ENCODE results near the gene CPT1A. TPM values are rescaled to one million over a fixed set of nuclear protein-coding genes. Genes with fewer than 3 reads are reported as not detected.

CPT1A gene
- total RNA-seq, 2 experiments from 2014 or later, result 15.3 to 16.1 TPM

DNA sequence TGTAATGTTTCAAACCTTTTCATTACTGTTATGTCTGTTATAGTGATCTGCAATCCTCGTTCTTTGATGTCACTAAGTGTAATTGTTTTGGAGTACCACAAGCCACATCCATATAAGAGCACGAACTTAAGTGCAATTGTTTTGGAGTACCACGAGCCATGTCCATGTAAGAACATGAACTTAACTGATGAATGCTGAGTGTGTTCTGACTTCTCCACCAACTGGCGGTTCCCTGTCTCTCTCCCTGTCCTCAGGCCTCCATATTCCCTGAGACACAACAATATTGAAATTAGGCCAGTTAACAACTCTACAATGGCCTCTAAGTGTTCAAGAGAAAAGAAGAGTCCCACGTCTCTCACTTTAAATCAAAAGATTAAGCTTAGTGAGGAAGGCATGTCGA, 113.9 kb downstream of the CPT1A start:
- no peaks in the 10 kb centered on the region for H3K27me3 Mint-ChIP-seq (ENCODE audit: low read depth)
- no peaks in the 10 kb centered on the region for H3K36me3 Mint-ChIP-seq (ENCODE audit: low read depth)
- intact Hi-C loops (cut with micrococcal nuclease), result no loop called here
- no peaks in the 10 kb centered on the region for H3K9me3 Mint-ChIP-seq
- no peak for DNase-seq
- CTCF ChIA-PET, result no interaction called here
- H3K4me1 Mint-ChIP-seq (ENCODE audit: low read depth), result no peaks in the 10 kb centered on the region
- H3K27ac Mint-ChIP-seq, result no peak overlapping the region
- no peak overlapping the region for H3K4me3 Mint-ChIP-seq

DNA sequence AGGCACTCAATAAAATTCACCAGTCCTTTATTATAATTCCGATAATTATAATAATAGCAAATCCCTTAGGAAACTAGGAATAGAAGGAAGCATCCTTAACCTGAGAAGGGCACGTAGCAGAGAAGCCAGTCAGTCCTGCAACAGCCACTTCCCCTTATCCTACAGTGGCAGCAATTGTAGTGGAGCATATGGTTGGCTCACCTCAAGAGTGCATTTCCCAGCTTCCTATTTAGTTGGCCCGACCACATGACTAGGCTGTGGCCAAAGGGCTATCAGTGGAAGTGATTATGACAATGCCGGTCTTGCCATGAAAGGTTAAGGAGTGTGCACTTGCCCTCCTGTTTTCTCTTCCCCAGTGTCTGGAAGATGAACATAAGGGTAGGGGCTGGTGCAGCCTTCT, 117.4 kb downstream of the CPT1A start:
- H3K36me3 Mint-ChIP-seq (ENCODE audit: low read depth), result peaks cover 8% of the 10 kb centered on the region
- CTCF ChIA-PET, result no interaction called here

DNA sequence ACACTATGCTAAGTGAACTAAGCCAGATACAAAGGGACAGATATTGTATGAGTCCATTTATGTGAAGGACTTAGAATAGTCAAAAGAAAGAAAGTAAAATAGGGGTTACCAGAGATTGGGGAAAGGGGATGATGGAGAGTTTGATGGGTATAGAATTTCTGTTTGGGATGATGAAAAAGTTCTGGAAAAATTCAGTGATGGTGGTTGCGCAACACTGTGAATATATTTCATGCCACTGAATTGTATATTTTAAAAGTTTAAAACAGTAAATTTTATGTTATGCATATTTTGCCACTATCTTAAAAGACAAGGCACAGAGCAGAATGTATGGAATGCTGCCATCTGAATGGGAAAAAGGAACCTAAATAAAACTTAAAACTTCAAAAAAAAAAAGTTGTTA, 119.6 kb downstream of the CPT1A start:
- no peak for DNase-seq
- intact Hi-C loops (cut with micrococcal nuclease), result no loop called here
- Mint-ChIP-seq H3K4me1 (ENCODE audit: low read depth) (no peaks in the 10 kb centered on the region), H3K27me3 (ENCODE audit: low read depth) (no peaks in the 10 kb centered on the region), H3K9me3 (peaks cover 14% of the 10 kb centered on the region), H3K4me3 (no peak overlapping the region), H3K27ac (no peak overlapping the region), H3K36me3 (ENCODE audit: low read depth) (peaks cover 11% of the 10 kb centered on the region)
- CTCF ChIA-PET, result no interaction called here

More for the DNA sequence above, 117.4 kb downstream of the CPT1A start:
- H3K27me3 Mint-ChIP-seq (ENCODE audit: low read depth), result no peaks in the 10 kb centered on the region
- no peak overlapping the region for H3K27ac Mint-ChIP-seq
- intact Hi-C loops (cut with micrococcal nuclease), result no loop called here
- no peaks in the 10 kb centered on the region for H3K4me1 Mint-ChIP-seq (ENCODE audit: low read depth)
- no peak overlapping the region for H3K4me3 Mint-ChIP-seq
- peaks cover 10% of the 10 kb centered on the region for H3K9me3 Mint-ChIP-seq
- no peak for DNase-seq

DNA sequence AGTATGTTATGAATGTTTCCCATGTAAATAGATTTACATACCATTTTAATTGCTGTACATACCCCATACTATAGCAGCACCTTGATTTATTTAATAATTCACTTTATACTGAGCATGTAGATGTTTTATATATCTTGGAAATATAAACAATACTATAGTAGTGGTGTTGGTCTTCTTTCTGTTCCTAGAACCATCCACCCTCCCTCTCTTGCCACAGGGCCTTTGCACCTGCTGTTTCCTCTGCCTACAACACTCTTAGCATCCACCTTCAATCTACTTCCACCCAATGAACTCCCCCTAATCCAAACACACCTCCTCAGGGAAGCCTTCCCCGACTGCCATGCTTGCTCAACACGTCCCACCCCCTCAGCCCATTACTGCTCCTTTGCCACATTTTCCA, 120.6 kb downstream of the CPT1A start:
- no peak for DNase-seq
- no peak overlapping the region for H3K4me3 Mint-ChIP-seq
- H3K36me3 Mint-ChIP-seq (ENCODE audit: low read depth), result peaks cover 11% of the 10 kb centered on the region
- H3K27me3 Mint-ChIP-seq (ENCODE audit: low read depth), result no peaks in the 10 kb centered on the region
- CTCF ChIA-PET, result no interaction called here
- H3K9me3 Mint-ChIP-seq, result peaks cover 14% of the 10 kb centered on the region
- H3K4me1 Mint-ChIP-seq (ENCODE audit: low read depth), result no peaks in the 10 kb centered on the region
- intact Hi-C loops (cut with micrococcal nuclease), result no loop called here
- H3K27ac Mint-ChIP-seq, result no peak overlapping the region

DNA sequence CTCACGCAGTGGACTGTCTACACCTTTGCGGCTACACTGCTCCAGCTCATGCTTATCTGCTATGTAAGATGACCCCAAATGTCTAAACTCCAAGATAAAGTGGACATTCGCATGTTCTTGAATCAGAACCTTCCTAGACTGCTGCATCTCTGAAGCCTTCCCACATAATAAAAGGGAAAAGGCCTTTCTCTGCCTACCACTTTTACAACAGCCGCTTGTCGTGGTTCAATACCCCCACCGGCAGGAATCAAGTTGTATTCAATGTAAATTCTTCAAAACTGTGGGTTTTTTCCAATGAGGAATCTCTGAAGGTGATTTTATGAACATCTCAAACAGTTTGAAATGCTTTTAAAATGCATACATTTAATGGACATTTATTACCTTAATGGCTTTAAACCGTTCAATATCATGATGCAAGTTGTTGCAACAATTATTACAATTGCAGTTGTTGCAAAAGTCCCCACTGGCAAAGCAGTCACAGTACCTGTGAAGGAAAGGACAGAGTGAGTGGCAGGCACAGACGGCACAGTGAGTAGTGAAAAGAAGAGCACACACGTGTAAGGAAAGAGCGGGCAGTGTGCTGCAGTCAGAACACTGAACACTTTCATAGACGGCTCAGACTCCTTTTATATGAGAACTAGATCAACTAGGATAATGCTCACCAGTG, 126.1 kb downstream of the CPT1A start:
- DNase-seq, result no peak
- Mint-ChIP-seq H3K27ac (no peak overlapping the region), H3K4me3 (no peak overlapping the region), H3K27me3 (ENCODE audit: low read depth) (no peaks in the 10 kb centered on the region), H3K4me1 (ENCODE audit: low read depth) (no peaks in the 10 kb centered on the region), H3K36me3 (ENCODE audit: low read depth) (peaks cover 11% of the 10 kb centered on the region), H3K9me3 (peaks cover 14% of the 10 kb centered on the region)
- CTCF ChIA-PET, result no interaction called here
- intact Hi-C loops (cut with micrococcal nuclease), result no loop called here

DNA sequence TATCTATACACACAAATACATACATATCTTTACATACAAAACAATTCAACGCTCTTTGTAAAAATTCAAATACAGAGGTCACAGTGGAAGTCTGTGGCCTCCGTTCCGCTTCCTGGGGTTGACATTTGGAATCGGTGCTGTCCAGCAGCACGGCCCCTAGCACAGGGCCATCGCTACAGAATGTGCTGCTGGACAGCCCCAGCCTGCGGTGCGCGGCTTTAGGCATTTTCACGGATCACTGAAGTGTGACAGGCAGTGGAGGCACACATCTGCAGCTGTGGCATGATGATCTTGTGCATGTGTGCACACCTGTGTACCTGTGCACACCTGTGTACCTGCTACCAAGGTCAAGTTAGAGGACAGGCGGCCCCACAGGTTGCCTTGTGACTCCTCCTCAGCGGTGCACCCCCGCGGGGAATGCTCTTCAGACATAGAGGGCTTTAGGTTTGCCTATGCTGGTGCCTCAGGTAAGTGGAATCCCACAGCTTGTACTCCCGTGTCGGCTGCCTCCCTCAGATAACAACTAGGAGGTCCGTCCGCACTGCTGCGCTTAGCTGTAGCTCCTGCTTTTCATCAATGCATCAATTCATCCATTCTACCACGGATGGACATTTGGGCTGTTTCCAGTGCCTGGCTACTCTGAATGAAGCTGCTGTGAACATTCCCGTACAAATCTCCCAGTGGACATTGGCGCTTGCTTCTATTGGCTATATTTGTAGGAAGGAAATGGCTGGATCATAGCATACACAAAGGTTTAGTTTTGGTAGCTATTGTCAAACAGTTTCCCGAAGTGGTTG, 127.5 kb downstream of the CPT1A start:
- CTCF ChIA-PET, result no interaction called here
- H3K4me1 Mint-ChIP-seq (ENCODE audit: low read depth), result no peaks in the 10 kb centered on the region

DNA sequence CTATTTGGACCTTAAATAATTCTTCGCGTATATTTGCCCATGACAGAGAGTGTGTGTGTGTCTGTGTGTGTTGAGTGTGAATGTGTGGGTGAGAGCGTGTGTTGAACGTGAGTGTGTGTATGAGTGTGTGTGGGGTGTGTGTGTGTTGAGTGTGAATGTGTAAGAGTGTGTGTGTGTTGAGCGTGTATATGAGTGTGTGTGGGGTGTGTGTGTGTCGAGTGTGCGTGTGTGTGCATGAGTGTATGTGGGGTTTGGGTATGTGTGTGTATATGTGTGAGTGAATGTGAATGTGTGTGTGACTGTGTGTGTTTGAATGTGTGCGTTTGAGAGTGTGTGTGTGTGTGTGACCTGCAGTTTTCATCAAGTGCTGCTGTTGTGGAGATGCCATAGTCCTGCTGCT, 130.6 kb downstream of the CPT1A start:
- H3K27ac Mint-ChIP-seq, result no peak overlapping the region
- no peak for DNase-seq
- H3K4me3 Mint-ChIP-seq, result no peak overlapping the region
- intact Hi-C loops (cut with micrococcal nuclease), result no loop called here
- no peaks in the 10 kb centered on the region for H3K4me1 Mint-ChIP-seq (ENCODE audit: low read depth)
- H3K36me3 Mint-ChIP-seq (ENCODE audit: low read depth), result no peaks in the 10 kb centered on the region
- H3K27me3 Mint-ChIP-seq (ENCODE audit: low read depth), result no peaks in the 10 kb centered on the region
- CTCF ChIA-PET, result no interaction called here
- H3K9me3 Mint-ChIP-seq, result no peaks in the 10 kb centered on the region

More for the DNA sequence above, 127.5 kb downstream of the CPT1A start:
- DNase-seq, result no peak
- Mint-ChIP-seq H3K36me3 (ENCODE audit: low read depth) (peaks cover 3% of the 10 kb centered on the region), H3K27ac (no peak overlapping the region), H3K4me3 (no peak overlapping the region), H3K27me3 (ENCODE audit: low read depth) (no peaks in the 10 kb centered on the region), H3K9me3 (peaks cover 3% of the 10 kb centered on the region)
- intact Hi-C loops (cut with micrococcal nuclease), result no loop called here

DNA sequence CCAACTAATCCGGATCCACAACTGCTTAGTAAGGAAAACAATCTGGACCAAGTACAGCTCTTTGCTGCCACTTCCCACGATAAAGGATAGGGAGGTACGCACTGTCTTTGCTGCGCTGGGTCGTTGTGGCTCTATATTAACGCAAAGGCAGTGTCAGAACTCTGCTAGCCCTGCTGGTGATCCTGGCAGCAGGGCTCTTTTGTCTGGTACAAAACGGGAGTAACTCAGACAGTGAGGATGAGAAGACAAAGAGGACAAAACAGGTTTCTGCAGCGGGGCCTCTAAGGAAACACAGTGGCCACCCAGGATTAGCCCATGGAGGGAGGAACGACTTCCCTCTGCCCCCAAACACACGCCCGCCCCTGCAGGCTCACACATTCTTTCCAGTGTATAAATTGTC, 131.3 kb downstream of the CPT1A start:
- H3K27ac Mint-ChIP-seq, result no peak overlapping the region
- intact Hi-C loops (cut with micrococcal nuclease), result no loop called here
- no peaks in the 10 kb centered on the region for H3K27me3 Mint-ChIP-seq (ENCODE audit: low read depth)
- H3K4me3 Mint-ChIP-seq, result no peak overlapping the region
- no peaks in the 10 kb centered on the region for H3K4me1 Mint-ChIP-seq (ENCODE audit: low read depth)
- no peaks in the 10 kb centered on the region for H3K36me3 Mint-ChIP-seq (ENCODE audit: low read depth)
- no peak for DNase-seq
- H3K9me3 Mint-ChIP-seq, result no peaks in the 10 kb centered on the region
- CTCF ChIA-PET, result no interaction called here

DNA sequence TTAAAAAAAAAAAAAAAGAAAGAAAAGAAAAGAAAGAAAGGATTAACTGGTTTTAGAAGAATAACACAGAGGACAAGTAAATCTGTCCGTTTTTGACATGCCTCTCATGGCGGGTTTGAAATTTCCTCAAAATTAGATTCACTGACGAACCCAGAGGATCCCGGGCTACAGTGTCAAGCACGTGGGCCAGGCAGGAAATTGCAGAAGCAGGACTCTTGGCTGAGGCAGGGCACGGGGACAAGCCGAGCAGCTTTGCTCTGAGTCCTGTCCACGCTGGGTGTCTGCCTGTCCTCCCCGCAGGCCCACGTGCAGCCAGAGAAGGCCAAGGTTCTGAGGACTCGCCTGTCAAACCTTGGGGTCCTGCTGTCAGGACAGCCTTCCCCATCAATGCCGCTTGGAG, 132.7 kb downstream of the CPT1A start:
- H3K27me3 Mint-ChIP-seq (ENCODE audit: low read depth), result no peaks in the 10 kb centered on the region
- no peak overlapping the region for H3K4me3 Mint-ChIP-seq
- no peak overlapping the region for H3K27ac Mint-ChIP-seq
- intact Hi-C loops (cut with micrococcal nuclease), result no loop called here
- H3K9me3 Mint-ChIP-seq, result no peaks in the 10 kb centered on the region
- DNase-seq, result no peak
- H3K4me1 Mint-ChIP-seq (ENCODE audit: low read depth), result no peaks in the 10 kb centered on the region
- H3K36me3 Mint-ChIP-seq (ENCODE audit: low read depth), result no peaks in the 10 kb centered on the region
- CTCF ChIA-PET, result no interaction called here

DNA sequence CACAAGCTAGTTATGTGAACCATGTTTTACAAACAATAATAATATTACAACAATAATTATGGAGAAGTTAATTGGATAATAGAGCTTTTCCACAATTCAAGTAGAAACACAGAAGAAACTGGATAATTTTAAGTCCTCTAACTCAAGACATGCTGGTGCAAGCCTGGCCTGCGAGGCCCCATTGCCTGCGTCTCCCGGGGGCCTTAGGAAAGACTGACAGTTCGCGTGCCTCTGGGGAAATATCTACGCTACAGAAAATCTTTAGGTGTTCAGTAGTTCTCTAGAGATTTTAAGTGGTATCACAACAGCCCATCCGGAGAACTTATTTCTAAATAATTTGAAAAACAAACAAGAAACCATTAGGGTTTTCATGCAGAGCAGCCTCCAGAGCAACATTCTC, 134.2 kb downstream of the CPT1A start:
- CTCF ChIA-PET, result no interaction called here
- H3K36me3 Mint-ChIP-seq (ENCODE audit: low read depth), result no peaks in the 10 kb centered on the region
- no peak overlapping the region for H3K27ac Mint-ChIP-seq
- no peaks in the 10 kb centered on the region for H3K27me3 Mint-ChIP-seq (ENCODE audit: low read depth)
- intact Hi-C loops (cut with micrococcal nuclease), result no loop called here
- no peaks in the 10 kb centered on the region for H3K4me1 Mint-ChIP-seq (ENCODE audit: low read depth)
- no peak overlapping the region for H3K4me3 Mint-ChIP-seq
- no peak for DNase-seq
- H3K9me3 Mint-ChIP-seq, result no peaks in the 10 kb centered on the region

DNA sequence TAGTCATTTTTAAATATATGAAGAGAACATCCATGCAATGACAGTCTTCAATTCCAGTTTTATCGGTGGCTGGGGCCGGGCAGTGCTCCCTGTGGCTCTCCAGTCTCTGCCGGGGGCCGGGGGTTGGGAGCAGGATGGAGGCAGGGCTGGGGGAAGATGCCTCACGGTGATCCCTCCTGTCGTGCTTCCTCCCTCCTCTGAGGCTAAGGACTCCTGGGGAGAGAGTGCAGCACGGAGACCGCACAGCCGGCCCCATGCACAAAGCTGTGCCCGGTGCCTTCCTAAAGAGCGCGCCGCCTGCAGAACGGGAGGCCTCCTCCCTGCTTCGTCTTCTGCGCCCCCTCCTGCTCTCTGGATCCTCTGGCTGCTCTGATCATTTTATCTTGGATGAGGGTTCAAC, 136.8 kb downstream of the CPT1A start:
- Mint-ChIP-seq H3K36me3 (ENCODE audit: low read depth) (no peaks in the 10 kb centered on the region), H3K9me3 (no peaks in the 10 kb centered on the region)

More for the DNA sequence above, 136.8 kb downstream of the CPT1A start:
- no peaks in the 10 kb centered on the region for H3K27me3 Mint-ChIP-seq (ENCODE audit: low read depth)
- CTCF ChIA-PET, result no interaction called here
- no peak for DNase-seq
- intact Hi-C loops (cut with micrococcal nuclease), result no loop called here
- no peak overlapping the region for H3K27ac Mint-ChIP-seq
- no peak overlapping the region for H3K4me3 Mint-ChIP-seq
- no peaks in the 10 kb centered on the region for H3K4me1 Mint-ChIP-seq (ENCODE audit: low read depth)
